ENCODE results near the gene ZNF714. TPM values are rescaled to one million over a fixed set of nuclear protein-coding genes. Genes with fewer than 3 reads are reported as not detected.
A peak's percentile ranks its signal among the peaks of the same experiment; 100 is the strongest.

Gene ZNF714
- total RNA-seq, result 5.9 TPM
- long read RNA-seq, full-length matches to known transcripts, result 1 of 5 reads
- long read RNA-seq, partial matches to known transcripts, result 0 of 5 reads
- long read RNA-seq, other reads (novel, unspliced or antisense), result 4 of 5 reads

- H3K27ac ChIP-seq, result no peak within 1 kb of the TSS
- H3K4me1 ChIP-seq, result no peaks in the 10 kb centered on the region
- H3K27me3 ChIP-seq, result no peaks in the 10 kb centered on the region
- no peak for TF ChIP-seq CTCF (IDR thresholded peaks at IDR 0.05)
- no peaks in the 10 kb centered on the region for H3K36me3 ChIP-seq
- intact Hi-C loops (cut with DNase I), result no loop called here
- peak; percentile 99 for ATAC-seq
- H3K9me3 ChIP-seq, result no peaks in the 10 kb centered on the region
- peak within 1 kb of the TSS; percentile 56 for H3K4me3 ChIP-seq
- peak; percentile 86 for DNase-seq
Observed at GRCh38 chr19:21082011-21082975, at the start of gene ZNF714. Gene ZNF714 (plus strand): TSS chr19:21082203. CDS start chr19:21098269, 16,066 bp downstream.

GRCh38 chr19:21045028-21045427 is 37.0 kb upstream of the ZNF714 start:
- Histone ChIP-seq H3K27ac (no peak overlapping the region), H3K4me3 (no peak overlapping the region), H3K9me3 (peaks cover 21% of the 10 kb centered on the region), H3K4me1 (no peaks in the 10 kb centered on the region), H3K27me3 (no peaks in the 10 kb centered on the region), H3K36me3 (peaks cover 9% of the 10 kb centered on the region)
- intact Hi-C loops (cut with DNase I), result no loop called here
- TF ChIP-seq CTCF (IDR thresholded peaks at IDR 0.05), result no peak
- ATAC-seq (no peak), DNase-seq (no peak)

GRCh38 chr19:21046489-21046888 is 35.5 kb upstream of the ZNF714 start:
- Histone ChIP-seq H3K9me3 (peaks cover 21% of the 10 kb centered on the region), H3K4me1 (no peaks in the 10 kb centered on the region), H3K27me3 (no peaks in the 10 kb centered on the region), H3K4me3 (no peak overlapping the region), H3K36me3 (peaks cover 5% of the 10 kb centered on the region), H3K27ac (no peak overlapping the region)
- ATAC-seq (no peak), DNase-seq (no peak)
- intact Hi-C loops (cut with DNase I), result no loop called here
- TF ChIP-seq CTCF (IDR thresholded peaks at IDR 0.05), result no peak

- ATAC-seq (no peak), DNase-seq (no peak)
- Histone ChIP-seq H3K36me3 (no peaks in the 10 kb centered on the region), H3K27ac (no peak overlapping the region), H3K4me1 (no peaks in the 10 kb centered on the region), H3K4me3 (no peak overlapping the region), H3K9me3 (peaks cover 26% of the 10 kb centered on the region), H3K27me3 (no peaks in the 10 kb centered on the region)
- TF ChIP-seq CTCF (IDR thresholded peaks at IDR 0.05), result no peak
- intact Hi-C loops (cut with DNase I), result no loop called here
Observed at GRCh38 chr19:21047716-21048115, 34.3 kb upstream of the ZNF714 start.

GRCh38 chr19:21052902-21053301 is 29.1 kb upstream of the ZNF714 start:
- intact Hi-C loops (cut with DNase I), result no loop called here
- Histone ChIP-seq H3K36me3 (peaks cover 25% of the 10 kb centered on the region), H3K9me3 (peaks cover 24% of the 10 kb centered on the region), H3K4me1 (no peaks in the 10 kb centered on the region), H3K27me3 (no peaks in the 10 kb centered on the region), H3K4me3 (no peak overlapping the region), H3K27ac (no peak overlapping the region)
- DNase-seq (no peak), ATAC-seq (no peak)
- no peak for TF ChIP-seq CTCF (IDR thresholded peaks at IDR 0.05)

All from upper lobe of right lung (tissue), 1 donor.